H1 (cell line): Measurements from ENCODE around the gene PNRC2. TPM values are rescaled to one million over a fixed set of nuclear protein-coding genes. Genes with fewer than 3 reads are reported as not detected.

ENCODE experiments used
- CTCF ChIA-PET: fragments of 300-600 bp; sonication (Branson Sonifier 250); formaldehyde crosslinking; loops from one replicate; lab custom pipeline; 2021; ENCODE audit not compliant: partially characterized antibody; lab: Charles Lee
- POLR2A ChIA-PET: fragments of 300-600 bp; sonication (Branson Sonifier 250); formaldehyde crosslinking; loops from one replicate; lab custom pipeline; 2021; ENCODE audit warnings: inconsistent platforms; ENCODE audit not compliant: partially characterized antibody; lab: Charles Lee
- DNase-seq, 2 experiments: peaks; one replicate each; pipeline versions ENCODE4 v3.0.0 to v3.0.0-alpha.2; 2010 to 2022; ENCODE audit warnings: low spot score in 2 of 2, low read depth in 1 of 2, mixed read lengths in 1 of 2
- FAIRE-seq: peaks from 2 replicates; lab custom pipeline; 2011; peaks lifted over from hg19 to GRCh38; lab: Jason Lieb, UNC
- H2AFZ ChIP-seq: 2 replicates; pipeline ENCODE4 v1.8.1; 2012; ENCODE audit warnings: low read length, inconsistent platforms
- H2AK5ac ChIP-seq: 2 replicates; pipeline ENCODE4 v1.6.1; 2013; ENCODE audit warnings: low read depth, low read length
- H2BK120ac ChIP-seq: replicated peaks from 2 replicates; pipeline ENCODE3; 2013; ENCODE audit warnings: low read depth, low read length, inconsistent platforms
- H2BK12ac ChIP-seq: 2 replicates; pipeline ENCODE4 v1.6.1; 2013; ENCODE audit warnings: low read depth, low read length
- H2BK15ac ChIP-seq: 2 replicates; pipeline ENCODE4 v1.6.1; 2013; ENCODE audit warnings: low read length
- H2BK20ac ChIP-seq: 2 replicates; pipeline ENCODE4 v1.6.1; 2013; ENCODE audit warnings: low read length
- H2BK5ac ChIP-seq: 2 replicates; pipeline ENCODE4 v1.6.1; 2013; ENCODE audit warnings: low read depth, low read length
- H3K14ac ChIP-seq: 2 replicates; pipeline ENCODE4 v1.6.1; 2013; ENCODE audit warnings: inconsistent platforms; ENCODE audit not compliant: insufficient read length
- H3K18ac ChIP-seq: 2 replicates; pipeline ENCODE4 v1.6.1; 2013; ENCODE audit warnings: low read length; ENCODE audit errors: extremely low read depth
- H3K23ac ChIP-seq: 2 replicates; pipeline ENCODE4 v1.6.1; 2013; ENCODE audit warnings: inconsistent platforms; ENCODE audit not compliant: insufficient read length
- H3K23me2 ChIP-seq: 2 replicates; pipeline ENCODE4 v1.6.1; 2013; ENCODE audit warnings: low read depth, low read length
- H3K27ac ChIP-seq: 2 replicates; pipeline ENCODE4 v1.6.1; 2011; ENCODE audit warnings: low read depth, low read length, inconsistent platforms
- H3K27me3 ChIP-seq, 4 experiments: replicated peaks in 1 of 4; 1 replicate in 1 of 4; 2 replicates in 3 of 4; pipeline versions ENCODE4 v1.6.1 to v1.8.1; 2011 to 2013; ENCODE audit warnings: low read length in 3 of 4, mild to moderate bottlenecking in 3 of 4, inconsistent platforms in 2 of 4, mixed read lengths in 2 of 4, moderate library complexity in 1 of 4; ENCODE audit not compliant: control insufficient read depth in 3 of 4, insufficient read depth in 3 of 4; ENCODE audit errors: extremely low read depth in 1 of 4
- H3K36me3 ChIP-seq, 4 experiments: 2 replicates each; pipeline versions ENCODE4 v1.6.1 to v1.8.1; 2011 to 2013; ENCODE audit warnings: mild to moderate bottlenecking in 4 of 4, low read length in 3 of 4, moderate library complexity in 2 of 4, control low read depth in 1 of 4, inconsistent platforms in 1 of 4; ENCODE audit not compliant: insufficient read depth in 4 of 4, control insufficient read depth in 2 of 4
- H3K4ac ChIP-seq: replicated peaks from 2 replicates; pipeline ENCODE3; 2013; ENCODE audit warnings: low read length, low read depth, mixed read lengths, inconsistent platforms; ENCODE audit not compliant: insufficient read length
- H3K4me1 ChIP-seq, 4 experiments: replicated peaks in 1 of 4; 1 replicate in 1 of 4; 2 replicates in 3 of 4; pipeline versions ENCODE4 v1.6.1 to v1.8.1; 2011 to 2013; ENCODE audit warnings: low read length in 3 of 4, inconsistent platforms in 2 of 4, mixed read lengths in 1 of 4; ENCODE audit not compliant: insufficient read depth in 4 of 4, control insufficient read depth in 3 of 4
- H3K4me2 ChIP-seq, 2 experiments: 2 replicates each; pipeline versions ENCODE4 v1.6.1 to v1.8.1; 2011 to 2013; ENCODE audit warnings: low read depth in 2 of 2, low read length in 2 of 2, control low read depth in 1 of 2, inconsistent platforms in 1 of 2, mild to moderate bottlenecking in 1 of 2; ENCODE audit not compliant: insufficient read depth in 1 of 2
- H3K4me3 ChIP-seq, 4 experiments: fragments of 200-600, 300-600 bp in 1 of 4; sonication (generic), shearing (Covaris generic), sonication (Bioruptor Twin) in 1 of 4; 2 replicates each; pipeline versions ENCODE4 v1.5.1 to v1.8.1; 2011 to 2016; ENCODE audit warnings: low read length in 4 of 4, low read depth in 3 of 4, control low read depth in 2 of 4, inconsistent platforms in 2 of 4, mild to moderate bottlenecking in 2 of 4, mixed read lengths in 1 of 4, moderate library complexity in 1 of 4; ENCODE audit not compliant: insufficient read depth in 2 of 4; ENCODE audit errors: extremely low read depth in 1 of 4
- H3K56ac ChIP-seq: replicated peaks from 2 replicates; pipeline ENCODE3; 2013; ENCODE audit warnings: low read depth, mild to moderate bottlenecking, mixed read lengths, low read length, inconsistent platforms; ENCODE audit not compliant: insufficient read length
- H3K79me1 ChIP-seq: 2 replicates; pipeline ENCODE4 v1.6.1; 2013; ENCODE audit warnings: low read depth, low read length, control low read depth
- H3K79me2 ChIP-seq, 2 experiments: 2 replicates each; pipeline versions ENCODE4 v1.6.1 to v1.8.1; 2012 to 2013; ENCODE audit warnings: low read length in 2 of 2, mild to moderate bottlenecking in 2 of 2, inconsistent platforms in 1 of 2; ENCODE audit not compliant: insufficient read depth in 2 of 2, control insufficient read depth in 1 of 2
- H3K9ac ChIP-seq, 4 experiments: replicated peaks in 1 of 4; 1 replicate in 1 of 4; 2 replicates in 3 of 4; pipeline versions ENCODE4 v1.6.1 to v1.8.1; 2011 to 2013; ENCODE audit warnings: low read depth in 3 of 4, low read length in 3 of 4, control low read depth in 2 of 4, mild to moderate bottlenecking in 2 of 4, moderate library complexity in 2 of 4, inconsistent platforms in 1 of 4; ENCODE audit errors: extremely low read depth in 1 of 4
- H3K9me3 ChIP-seq, 2 experiments: 2 replicates each; pipeline versions ENCODE4 v1.6.1 to v1.8.1; 2012 to 2013; ENCODE audit warnings: mild to moderate bottlenecking in 2 of 2, moderate library complexity in 2 of 2, control low read depth in 1 of 2, inconsistent platforms in 1 of 2, low read depth in 1 of 2, low read length in 1 of 2, mixed read lengths in 1 of 2; ENCODE audit not compliant: insufficient read depth in 2 of 2
- H4K20me1 ChIP-seq, 2 experiments: replicated peaks in 1 of 2; 2 replicates each; pipeline versions ENCODE3 to v1.8.1; 2011 to 2013; ENCODE audit warnings: inconsistent platforms in 2 of 2, low read length in 2 of 2, mild to moderate bottlenecking in 1 of 2; ENCODE audit not compliant: insufficient read depth in 2 of 2, control insufficient read depth in 1 of 2
- H4K5ac ChIP-seq: 2 replicates; pipeline ENCODE4 v1.6.1; 2013; ENCODE audit warnings: low read length, low read depth, mixed read lengths, inconsistent platforms; ENCODE audit not compliant: insufficient read length
- H4K8ac ChIP-seq: 2 replicates; pipeline ENCODE4 v1.8.0; 2013; ENCODE audit warnings: mild to moderate bottlenecking, moderate library complexity, low read length, inconsistent platforms; ENCODE audit not compliant: insufficient read depth; ENCODE audit errors: extremely low read depth
- H4K91ac ChIP-seq: replicated peaks from 2 replicates; pipeline ENCODE3; 2013; ENCODE audit warnings: low read length, mixed read lengths, inconsistent platforms; ENCODE audit not compliant: insufficient read length
- E2F6 ChIP-seq: IDR thresholded peaks from 2 replicates; pipeline ENCODE4 v1.6.1; 2012; ENCODE audit warnings: inconsistent platforms
- GTF2F1 ChIP-seq: IDR thresholded peaks from 2 replicates; pipeline ENCODE4 v1.6.1; 2012; ENCODE audit warnings: low read depth, low read length, improper control_type of control experiment, borderline replicate concordance
- JUN ChIP-seq: IDR thresholded peaks from 2 replicates; pipeline ENCODE4 v1.6.1; 2011; ENCODE audit warnings: low read depth, mild to moderate bottlenecking, improper control_type of control experiment, low read length
- JUND ChIP-seq: IDR thresholded peaks from 2 replicates; pipeline ENCODE4 v1.6.1; 2011; ENCODE audit warnings: mild to moderate bottlenecking, improper control_type of control experiment, low read length
- MAFK ChIP-seq: IDR thresholded peaks from 2 replicates; pipeline ENCODE4 v1.6.1; 2012; ENCODE audit warnings: low read depth, mild to moderate bottlenecking, improper control_type of control experiment, low read length
- RAD21 ChIP-seq, 2 experiments: IDR thresholded peaks in 1 of 2; conservative IDR thresholded peaks in 1 of 2; 2 replicates each; pipeline ENCODE4 v1.6.1; 2011; ENCODE audit warnings: low read depth in 2 of 2, low read length in 2 of 2, improper control_type of control experiment in 1 of 2, inconsistent platforms in 1 of 2, mild to moderate bottlenecking in 1 of 2, moderate library complexity in 1 of 2
- RNF2 ChIP-seq: fragments of 200-900, 300-1000 bp; sonication (generic); IDR thresholded peaks from 2 replicates; pipeline ENCODE4 v1.7.1; 2016; ENCODE audit warnings: borderline replicate concordance, low read depth, mild to moderate bottlenecking, antibody characterized with exemption, low read length; ENCODE audit not compliant: poor library complexity, severe bottlenecking; ENCODE audit errors: missing control alignments
- RXRA ChIP-seq: IDR thresholded peaks from 2 replicates; pipeline ENCODE4 v1.6.1; 2011; ENCODE audit warnings: low read depth, mild to moderate bottlenecking, low read length, moderate library complexity; ENCODE audit not compliant: insufficient read depth
- SIN3A ChIP-seq, 2 experiments: IDR thresholded peaks in 1 of 2; conservative IDR thresholded peaks in 1 of 2; 2 replicates each; pipeline ENCODE4 v1.6.1; 2011 to 2012; ENCODE audit warnings: low read length in 2 of 2, improper control_type of control experiment in 1 of 2, low read depth in 1 of 2, mild to moderate bottlenecking in 1 of 2
- SIRT6 ChIP-seq: IDR thresholded peaks from one replicate; pipeline ENCODE4 v1.7.1; 2012; ENCODE audit warnings: low read length, inconsistent platforms
- SP1 ChIP-seq: IDR thresholded peaks from 2 replicates; pipeline ENCODE4 v1.6.1; 2011; ENCODE audit warnings: low read depth, low read length
- TBP ChIP-seq: IDR thresholded peaks from 2 replicates; pipeline ENCODE4 v1.6.1; 2011; ENCODE audit warnings: low read depth, low read length, improper control_type of control experiment
- TCF12 ChIP-seq: IDR thresholded peaks from 2 replicates; pipeline ENCODE4 v1.6.1; 2011; ENCODE audit warnings: low read depth, mild to moderate bottlenecking, low read length
- ZNF274 ChIP-seq: IDR thresholded peaks from 2 replicates; pipeline ENCODE4 v1.7.0; 2012; ENCODE audit warnings: low read length, borderline replicate concordance; ENCODE audit errors: extremely low read depth
- WGBS, 2 experiments: shearing (Covaris generic) in 1 of 2; methylation state at CpG; one replicate each; pipeline versions ENCODE4 v1.1.6 to v1.1.7; 2013 to 2015; ENCODE audit warnings: low lambda C conversion rate in 2 of 2, mixed read lengths in 2 of 2, inconsistent platforms in 1 of 2, low coverage in 1 of 2, missing lambda C conversion rate in 1 of 2; ENCODE audit not compliant: insufficient replicate concordance in 2 of 2, insufficient coverage in 1 of 2, insufficient read length in 1 of 2; ENCODE audit errors: extremely low coverage in 1 of 2, missing lambda C conversion rate in 1 of 2; 5-methylcytosine and 5-hydroxymethylcytosine counted together
- polyA plus RNA-seq, 7 experiments: library from polyadenylated mRNA; depleted of rRNA in 3 of 7; stranded (reverse) in 5 of 7; unstranded in 2 of 7; fragments of >200 nt in 5 of 7; fragments of 200-250 nt in 2 of 7; gene quantifications; 1 replicate in 5 of 7; 2 replicates in 1 of 7; 4 replicates in 1 of 7; pipeline versions ENCODE4 v1.2.1 to v1.2.3, GENCODE V29; 2011 to 2013; ENCODE audit warnings: missing spikeins in 2 of 7, mixed read lengths in 2 of 7
- total RNA-seq: library from RNA; stranded (reverse); fragmentation: NEBNext Ultra II Directional; extraction: Animal tissue kit (Norgen Biotek cat#: 25700); gene quantifications from 2 replicates; pipeline ENCODE4 v1.2.1, GENCODE V29; 2021

The PNRC2 gene
- total and polyA plus RNA-seq, 2 of the 8 experiments (the other 6 are each of a cell fraction or from before 2014, with no cell fraction given), result 57.5 to 147 TPM

GRCh38 chr1:23997812-23998211 lies 38.2 kb downstream of the PNRC2 start:
- Histone ChIP-seq H3K4me3 (no peak overlapping the region), H3K14ac (no peak overlapping the region), H3K9me3 (no peaks in the 10 kb centered on the region), H3K27ac (no peak overlapping the region), H2BK5ac (no peak overlapping the region), H3K4me2 (no peak overlapping the region), H3K36me3 (no peaks in the 10 kb centered on the region), H4K20me1 (no peaks in the 10 kb centered on the region), H3K79me2 (no peaks in the 10 kb centered on the region), H2BK20ac (no peak overlapping the region), H2BK12ac (no peak overlapping the region), H3K4ac (no peak overlapping the region), H4K91ac (no peak overlapping the region), H3K79me1 (no peaks in the 10 kb centered on the region), H3K27me3 (no peaks in the 10 kb centered on the region), H3K4me1 (peaks cover 2 to 4% (median 2%) of the 10 kb centered on the region in 4 experiments; a peak in 5 of 7 replicates), H2BK15ac (no peak overlapping the region), H4K5ac (no peak overlapping the region), H2AFZ (no peak overlapping the region), H3K56ac (no peak overlapping the region), H2AK5ac (no peak overlapping the region), H3K9ac (no peak overlapping the region), H3K18ac (no peak overlapping the region), H4K8ac (no peak overlapping the region), H3K23ac (no peak overlapping the region), H3K23me2 (no peaks in the 10 kb centered on the region), H2BK120ac (no peak overlapping the region)
- ChIA-PET POLR2A (no interaction called here), CTCF (interaction anchor here (0.8 kb wide), 1 partner anchor 30 kb away, joined by 3 read pairs; no protein-coding TSS in a partner anchor)
- FAIRE-seq, result no peak
- WGBS, 2 experiments, result 96% methylated on average over 1 of the region's 1 CpG; no CpG with 5 or more reads in 1 of the 2 experiments
- DNase-seq, result no peak
- no peak for TF ChIP-seq TCF12
- no peak for TF ChIP-seq GTF2F1
- no peak for TF ChIP-seq SIRT6
- no peak for TF ChIP-seq JUND
- TF ChIP-seq RXRA, result no peak
- no peak for TF ChIP-seq JUN
- TF ChIP-seq TBP, result no peak
- TF ChIP-seq MAFK, result no peak
- TF ChIP-seq SP1, result no peak
- no peak for TF ChIP-seq RNF2
- no peak for TF ChIP-seq E2F6
- no peak for TF ChIP-seq ZNF274
- no peak for TF ChIP-seq SIN3A (conservative IDR thresholded peaks at IDR 0.05 in 1 of 2, IDR thresholded peaks at IDR 0.05 in 1 of 2; ENCODE audit: low read depth in 1 of 2, low read length in 2 of 2)
- TF ChIP-seq RAD21 (IDR thresholded peaks at IDR 0.05 in 1 of 2, conservative IDR thresholded peaks at IDR 0.05 in 1 of 2; ENCODE audit: low read depth in 2 of 2, low read length in 2 of 2), result no peak
